Forelimb muscle (tissue), 1 donor: Measurements from ENCODE around the gene TNXB. TPM values are rescaled to one million over a fixed set of nuclear protein-coding genes. Genes with fewer than 3 reads are reported as not detected.
"Not testable (repeated sequence)": the region's sequence is repeated elsewhere in the genome, so short reads cannot be mapped to it uniquely, and the experiment has no call there.

Experiments used
- DNase-seq: peaks from one replicate; pipeline ENCODE4 v3.0.0-alpha.2; 2013; ENCODE audit warnings: low read depth
- polyA plus RNA-seq: library from polyadenylated mRNA; unstranded; fragments of 120-200 nt; gene quantifications from one replicate; pipeline ENCODE4 v1.2.1, GENCODE V29; 2013; ENCODE audit not compliant: insufficient read length

The TNXB gene
- polyA plus RNA-seq, 1 donor, result 108 TPM

DNA sequence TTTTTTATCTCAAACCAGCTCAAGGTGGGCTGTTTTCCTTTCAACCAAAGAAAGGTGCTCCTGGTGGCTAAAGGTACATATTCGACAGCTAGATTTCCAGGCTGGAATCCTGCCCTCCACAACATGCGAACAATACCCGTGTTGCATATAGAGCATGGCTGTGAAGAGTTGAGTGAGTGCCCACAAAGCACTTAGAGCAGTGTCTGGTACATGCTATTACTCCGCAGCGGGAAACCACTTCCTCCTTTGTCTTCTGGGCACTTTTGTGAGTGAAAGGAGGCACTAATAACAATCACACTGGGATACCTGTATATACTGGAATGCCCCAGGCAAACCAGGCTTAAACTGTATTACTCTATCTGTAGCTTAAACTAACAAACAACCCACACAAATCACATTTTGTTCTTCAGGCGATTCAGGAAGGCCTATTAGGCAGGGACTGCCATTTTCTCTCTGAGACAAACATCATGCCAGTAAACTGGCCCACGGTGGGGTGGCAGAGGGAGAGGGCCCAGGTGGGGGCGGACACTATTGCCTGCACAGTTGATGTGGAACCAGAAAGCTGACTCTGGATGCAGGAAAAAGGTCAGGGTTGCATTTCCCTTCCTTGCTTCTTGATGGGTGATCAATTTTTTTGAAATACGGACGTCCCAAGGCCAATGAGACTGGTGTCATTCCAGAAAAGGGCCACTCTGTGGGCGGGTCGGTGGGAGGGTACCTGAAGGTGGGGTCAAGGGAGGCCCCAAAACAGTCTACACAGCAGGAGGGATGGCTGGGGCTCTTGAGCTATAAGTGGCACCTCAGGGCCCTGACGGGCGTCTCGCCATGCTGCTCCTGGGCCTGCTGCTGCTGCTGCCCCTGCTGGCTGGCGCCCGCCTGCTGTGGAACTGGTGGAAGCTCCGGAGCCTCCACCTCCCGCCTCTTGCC is 71.3 kb downstream of the TNXB start, which contains the start of gene CYP21A2:
CYP21A2 (plus strand) TSS at position 818 of the 927 bp plus-strand sequence; CDS start at position 826, 8 bp downstream.
- not testable (repeated sequence) for DNase-seq

DNA sequence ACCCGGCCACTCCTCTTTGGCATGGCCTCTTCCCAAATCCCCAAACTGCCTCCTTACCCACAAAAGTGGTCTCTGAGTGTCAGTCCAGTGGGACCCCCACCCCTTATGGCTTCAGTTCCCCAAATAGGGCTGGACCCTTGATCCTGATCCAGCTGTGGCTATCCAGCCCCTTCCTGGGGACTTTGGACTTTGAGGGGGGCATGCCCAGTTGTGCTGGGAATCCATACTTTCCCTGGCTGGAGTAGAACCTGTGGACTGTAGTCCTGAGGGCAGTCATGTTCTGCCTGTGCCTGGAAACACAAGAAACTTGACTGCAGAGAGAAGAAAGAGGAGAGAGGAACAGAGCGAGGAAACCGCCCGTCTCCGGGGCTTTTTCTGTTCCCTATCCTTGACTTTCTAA is 72.0 kb downstream of the TNXB start:
- DNase-seq, result not testable (repeated sequence)

DNA sequence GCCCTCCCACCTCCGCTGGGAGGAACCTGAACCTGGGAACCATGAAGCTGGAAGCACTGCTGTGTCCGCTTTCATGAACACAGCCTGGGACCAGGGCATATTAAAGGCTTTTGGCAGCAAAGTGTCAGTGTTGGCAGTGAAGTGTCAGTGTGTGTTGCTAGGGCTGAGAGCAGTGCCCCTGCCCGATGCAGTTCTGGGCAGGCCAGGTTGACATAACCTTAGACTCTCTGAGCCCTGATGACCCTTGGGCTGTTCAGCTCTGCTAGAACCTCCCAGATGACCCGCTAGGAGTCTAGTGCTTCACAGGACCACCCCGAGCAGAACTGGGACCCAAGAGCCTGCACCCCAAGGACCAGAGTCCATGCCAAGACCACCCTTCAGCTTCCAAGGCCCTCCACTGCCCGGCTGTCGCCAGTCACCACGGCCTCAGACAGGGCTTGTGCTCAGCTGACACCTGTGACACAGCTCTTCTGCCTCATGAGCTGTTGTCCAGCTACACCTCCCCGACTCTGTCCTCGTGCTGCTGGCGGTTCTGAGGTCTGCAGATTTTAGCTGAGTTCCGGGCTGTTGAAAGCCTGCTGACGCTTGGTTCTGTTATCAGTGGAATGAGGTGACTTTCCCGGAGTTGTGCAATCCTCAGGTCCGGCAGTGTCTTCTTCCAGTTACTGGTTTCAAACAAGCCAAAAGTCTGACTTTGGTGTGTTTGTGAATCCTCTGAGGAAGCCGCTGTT is 73.7 kb downstream of the TNXB start:
- DNase-seq, result not testable (repeated sequence)

DNA sequence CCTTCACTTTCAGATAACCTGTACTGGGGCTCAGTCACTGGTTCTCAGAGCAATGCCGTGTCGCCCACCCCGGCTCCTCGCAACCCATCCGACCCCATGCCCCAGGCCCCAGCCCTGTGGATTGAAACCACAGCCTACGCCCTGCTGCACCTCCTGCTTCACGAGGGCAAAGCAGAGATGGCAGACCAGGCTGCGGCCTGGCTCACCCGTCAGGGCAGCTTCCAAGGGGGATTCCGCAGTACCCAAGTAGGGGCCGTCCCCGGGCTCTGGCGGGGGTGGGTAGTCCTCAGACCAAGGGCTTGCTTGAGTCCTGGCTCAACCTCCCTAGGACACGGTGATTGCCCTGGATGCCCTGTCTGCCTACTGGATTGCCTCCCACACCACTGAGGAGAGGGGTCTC is 79.6 kb downstream of the TNXB start:
- DNase-seq, result not testable (repeated sequence)

DNA sequence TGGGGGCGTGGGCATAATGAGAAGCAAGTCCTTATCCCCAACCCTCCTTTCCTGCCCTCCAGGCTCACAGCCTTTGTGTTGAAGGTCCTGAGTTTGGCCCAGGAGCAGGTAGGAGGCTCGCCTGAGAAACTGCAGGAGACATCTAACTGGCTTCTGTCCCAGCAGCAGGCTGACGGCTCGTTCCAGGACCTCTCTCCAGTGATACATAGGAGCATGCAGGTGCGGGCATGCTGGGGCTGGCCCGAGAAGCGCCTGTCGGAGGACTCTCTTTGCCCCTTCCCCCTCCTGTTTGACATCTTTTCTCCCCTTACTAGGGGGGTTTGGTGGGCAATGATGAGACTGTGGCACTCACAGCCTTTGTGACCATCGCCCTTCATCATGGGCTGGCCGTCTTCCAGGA is 80.5 kb downstream of the TNXB start:
- DNase-seq, result not testable (repeated sequence)

DNA sequence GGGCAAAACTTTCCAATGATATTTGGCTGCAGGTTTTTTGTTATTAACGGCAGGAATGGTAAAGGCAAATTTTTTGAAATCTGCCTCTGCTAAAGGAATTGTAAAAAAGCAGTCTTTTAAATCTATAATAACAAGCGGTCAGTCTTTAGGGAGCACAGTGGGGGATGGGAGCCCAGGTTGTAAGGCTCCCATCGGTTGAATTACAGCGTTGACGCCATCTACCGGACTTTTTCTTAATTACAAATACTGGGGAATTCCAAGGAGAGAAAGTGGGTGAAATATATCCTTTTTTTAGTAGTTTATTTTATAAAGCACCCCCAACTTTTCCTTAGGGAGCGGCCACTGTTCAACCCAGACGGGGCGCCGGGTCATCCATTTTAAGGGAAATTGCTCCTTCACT is 87.0 kb downstream of the TNXB start:
- DNase-seq, result not testable (repeated sequence)

DNA sequence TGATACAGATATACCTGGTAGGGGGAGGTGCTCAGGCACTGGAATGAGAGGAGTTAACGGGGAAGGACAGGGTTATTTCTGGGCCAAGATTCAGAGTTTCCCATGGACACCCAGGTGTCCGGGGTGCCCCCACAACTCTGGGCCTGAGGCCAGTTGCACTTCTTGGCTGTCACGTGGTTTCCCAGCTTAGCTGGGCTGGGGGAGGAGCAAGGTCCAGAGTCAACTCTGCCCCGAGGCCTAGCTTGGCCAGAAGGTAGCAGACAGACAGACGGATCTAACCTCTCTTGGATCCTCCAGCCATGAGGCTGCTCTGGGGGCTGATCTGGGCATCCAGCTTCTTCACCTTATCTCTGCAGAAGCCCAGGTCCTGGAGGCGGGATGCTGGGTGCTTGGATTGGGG is 94.6 kb downstream of the TNXB start, which contains the start of gene C4B:
C4B (plus strand) TSS at position 249 of the 400 bp plus-strand sequence; CDS start at position 300, 51 bp downstream.
- not testable (repeated sequence) for DNase-seq

DNA sequence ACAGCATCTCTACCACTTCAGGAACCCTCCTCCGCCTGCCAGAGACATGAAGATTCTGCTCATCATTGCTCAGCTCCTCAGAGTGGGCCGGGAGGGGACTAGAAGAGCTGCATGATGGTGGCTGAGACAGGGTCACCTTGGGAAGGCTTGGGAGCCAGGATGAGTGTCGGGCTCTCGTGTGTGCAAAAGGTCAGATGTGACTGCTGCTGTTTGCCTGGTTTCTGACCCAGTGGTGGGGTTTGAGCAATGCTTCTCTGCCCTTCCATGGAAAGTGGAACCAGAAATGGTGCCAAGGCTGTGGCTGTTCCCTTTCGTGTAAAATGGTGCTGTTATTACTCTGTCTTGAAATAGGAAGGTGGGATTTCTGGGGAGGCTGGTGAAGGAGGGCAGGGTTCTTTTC is 95.4 kb downstream of the TNXB start:
- not testable (repeated sequence) for DNase-seq

DNA sequence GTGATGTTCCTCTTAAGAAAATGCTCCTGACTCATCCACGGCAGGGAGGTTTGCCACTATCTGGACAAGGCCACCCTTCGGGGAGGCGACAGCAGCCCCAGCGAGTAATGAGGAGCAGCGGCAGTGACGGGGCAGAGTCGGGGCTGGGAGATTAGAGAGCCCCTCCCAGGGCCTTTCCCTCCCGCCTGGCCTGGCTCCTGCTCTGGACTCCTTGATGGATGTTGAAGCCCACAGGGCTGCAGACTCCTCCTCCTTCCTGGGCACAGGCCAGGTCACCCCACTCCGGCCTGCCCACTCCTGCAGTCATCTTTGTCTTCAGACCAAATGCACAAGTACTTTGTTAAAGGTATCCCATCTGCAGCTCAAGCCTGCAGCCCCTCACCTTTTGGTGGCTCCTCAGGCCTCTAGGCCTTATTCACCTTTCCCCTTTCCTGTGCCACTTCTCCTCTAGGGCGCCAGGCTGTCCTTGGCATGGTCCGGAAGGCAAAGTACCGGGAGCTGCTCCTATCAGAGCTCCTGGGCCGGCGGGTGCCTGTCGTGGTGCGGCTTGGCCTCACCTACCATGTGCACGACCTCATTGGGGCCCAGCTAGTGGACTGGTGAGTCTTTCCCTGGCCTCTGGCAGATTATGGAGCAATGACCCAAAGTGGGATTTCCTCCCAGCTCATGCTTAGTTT is 96.1 kb downstream of the TNXB start:
- DNase-seq, result not testable (repeated sequence)

DNA sequence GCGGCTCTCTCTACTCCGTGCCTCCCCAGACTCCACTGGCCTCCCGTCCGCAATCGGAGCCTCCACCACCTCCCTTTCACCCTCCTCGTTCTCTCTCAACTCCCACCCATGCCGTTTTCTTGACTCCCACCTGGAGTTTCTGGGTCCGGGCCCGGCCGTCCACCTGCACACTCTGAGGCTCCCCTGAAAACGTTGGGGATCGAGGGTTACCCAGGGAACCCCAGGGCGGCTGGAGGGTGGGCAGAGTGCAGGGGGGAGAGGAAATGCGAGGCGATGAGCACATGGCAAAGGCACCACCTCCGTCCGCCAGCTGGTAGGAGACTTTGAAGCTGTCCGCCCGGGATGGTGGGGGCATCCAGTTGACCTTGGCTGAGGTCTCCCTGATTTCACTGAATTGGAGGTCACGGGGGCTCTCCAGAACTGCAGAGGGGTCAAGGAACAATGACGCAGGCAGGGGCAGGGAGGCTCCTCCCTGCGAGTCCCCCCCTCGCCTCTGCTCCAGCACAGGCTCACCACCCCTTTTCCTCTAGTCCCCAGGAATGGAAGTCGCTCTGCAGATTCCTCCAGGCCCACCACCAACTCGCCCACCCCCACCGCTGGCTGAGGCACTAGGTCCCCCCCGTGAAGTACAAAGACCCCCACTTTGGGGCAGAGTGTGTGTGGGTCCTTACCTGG is 98.1 kb downstream of the TNXB start:
- DNase-seq, result not testable (repeated sequence)

DNA sequence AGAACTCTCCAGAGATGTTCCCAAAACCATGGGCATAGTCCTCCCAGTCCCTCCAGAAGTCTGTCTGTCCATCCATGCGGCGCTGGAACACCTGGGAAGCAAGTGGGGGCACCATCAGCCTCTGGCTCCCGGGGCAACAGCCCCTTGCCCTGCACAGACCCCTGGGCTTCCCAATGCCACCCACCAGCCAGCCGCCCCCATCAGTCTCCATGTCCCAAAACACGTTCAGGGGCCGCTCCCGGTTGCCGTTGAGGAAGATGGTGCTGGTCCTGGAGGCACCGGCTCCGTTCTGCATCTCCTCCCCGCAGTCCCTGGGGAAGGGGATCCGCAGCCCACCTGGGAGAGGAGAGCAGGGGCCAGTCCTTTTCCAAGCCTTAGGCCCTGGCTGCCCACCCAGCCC is 99.6 kb downstream of the TNXB start:
- DNase-seq, result not testable (repeated sequence)

DNA sequence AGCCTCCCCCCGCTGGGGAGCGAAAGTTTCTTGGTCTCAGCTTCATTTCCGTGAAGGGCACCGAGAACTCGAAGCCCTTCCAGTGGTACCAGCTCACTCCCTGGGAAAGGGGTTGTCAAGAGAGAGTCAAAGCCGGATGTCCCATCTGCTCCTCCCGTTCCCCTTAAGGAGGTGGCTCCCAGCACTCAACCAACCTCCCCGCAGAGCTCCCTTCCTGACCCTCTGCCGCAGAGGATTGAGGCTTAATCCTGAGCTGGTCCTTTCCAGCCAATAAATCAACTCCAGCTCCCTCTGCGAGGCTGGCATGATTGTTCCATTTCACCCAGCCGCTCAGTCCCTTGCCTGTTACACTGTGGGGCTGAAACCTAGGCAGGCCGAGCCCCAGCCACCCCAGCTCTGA is 100.5 kb downstream of the TNXB start:
- DNase-seq, result not testable (repeated sequence)

DNA sequence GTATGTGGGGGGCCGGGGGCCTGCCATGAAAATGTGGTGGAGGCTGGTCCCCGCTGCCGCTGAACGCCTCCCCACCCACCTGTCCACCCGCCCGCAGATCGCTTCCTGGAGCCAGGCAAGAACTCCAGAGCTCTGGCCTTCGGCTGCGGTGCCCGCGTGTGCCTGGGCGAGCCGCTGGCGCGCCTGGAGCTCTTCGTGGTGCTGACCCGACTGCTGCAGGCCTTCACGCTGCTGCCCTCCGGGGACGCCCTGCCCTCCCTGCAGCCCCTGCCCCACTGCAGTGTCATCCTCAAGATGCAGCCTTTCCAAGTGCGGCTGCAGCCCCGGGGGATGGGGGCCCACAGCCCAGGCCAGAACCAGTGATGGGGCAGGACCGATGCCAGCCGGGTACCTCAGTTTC is 101.1 kb downstream of the TNXB start:
- not testable (repeated sequence) for DNase-seq

DNA sequence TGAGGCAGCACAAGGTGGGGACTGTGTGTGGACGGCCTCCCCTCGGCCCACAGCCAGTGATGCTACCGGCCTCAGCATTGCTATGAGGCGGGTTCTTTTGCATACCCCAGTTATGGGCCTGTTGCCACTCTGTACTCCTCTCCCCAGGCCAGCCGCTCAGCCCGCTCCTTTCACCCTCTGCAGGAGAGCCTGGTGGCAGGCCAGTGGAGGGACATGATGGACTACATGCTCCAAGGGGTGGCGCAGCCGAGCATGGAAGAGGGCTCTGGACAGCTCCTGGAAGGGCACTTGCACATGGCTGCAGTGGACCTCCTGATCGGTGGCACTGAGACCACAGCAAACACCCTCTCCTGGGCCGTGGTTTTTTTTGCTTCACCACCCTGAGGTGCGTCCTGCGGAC is 102.1 kb downstream of the TNXB start:
- not testable (repeated sequence) for DNase-seq

DNA sequence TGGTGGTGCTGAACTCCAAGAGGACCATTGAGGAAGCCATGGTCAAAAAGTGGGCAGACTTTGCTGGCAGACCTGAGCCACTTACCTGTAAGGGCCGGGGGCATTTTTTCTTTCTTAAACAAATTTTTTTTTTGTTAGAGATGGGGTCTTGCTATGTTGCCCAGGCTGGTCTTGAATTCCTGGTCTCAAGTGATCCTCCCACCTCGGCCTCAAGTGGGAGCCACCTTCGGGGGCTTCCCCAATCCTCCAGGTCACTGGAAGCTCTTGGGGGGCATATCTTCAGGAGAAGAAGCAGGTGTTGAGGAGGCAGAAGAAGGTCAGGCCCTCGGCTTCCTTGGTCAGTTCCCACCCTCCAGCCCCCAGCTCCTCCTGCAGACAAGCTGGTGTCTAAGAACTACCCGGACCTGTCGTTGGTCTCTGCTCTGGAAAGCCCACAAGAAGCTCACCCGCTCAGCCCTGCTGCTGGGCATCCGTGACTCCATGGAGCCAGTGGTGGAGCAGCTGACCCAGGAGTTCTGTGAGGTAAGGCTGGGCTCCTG is 103.1 kb downstream of the TNXB start:
- DNase-seq, result not testable (repeated sequence)

DNA sequence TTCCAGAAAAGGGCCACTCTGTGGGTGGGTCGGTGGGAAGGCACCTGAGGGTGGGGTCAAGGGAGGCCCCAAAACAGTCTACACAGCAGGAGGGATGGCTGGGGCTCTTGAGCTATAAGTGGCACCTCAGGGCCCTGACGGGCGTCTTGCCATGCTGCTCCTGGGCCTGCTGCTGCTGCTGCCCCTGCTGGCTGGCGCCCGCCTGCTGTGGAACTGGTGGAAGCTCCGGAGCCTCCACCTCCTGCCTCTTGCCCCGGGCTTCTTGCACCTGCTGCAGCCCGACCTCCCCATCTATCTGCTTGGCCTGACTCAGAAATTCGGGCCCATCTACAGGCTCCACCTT is 103.6 kb downstream of the TNXB start:
- not testable (repeated sequence) for DNase-seq

DNA sequence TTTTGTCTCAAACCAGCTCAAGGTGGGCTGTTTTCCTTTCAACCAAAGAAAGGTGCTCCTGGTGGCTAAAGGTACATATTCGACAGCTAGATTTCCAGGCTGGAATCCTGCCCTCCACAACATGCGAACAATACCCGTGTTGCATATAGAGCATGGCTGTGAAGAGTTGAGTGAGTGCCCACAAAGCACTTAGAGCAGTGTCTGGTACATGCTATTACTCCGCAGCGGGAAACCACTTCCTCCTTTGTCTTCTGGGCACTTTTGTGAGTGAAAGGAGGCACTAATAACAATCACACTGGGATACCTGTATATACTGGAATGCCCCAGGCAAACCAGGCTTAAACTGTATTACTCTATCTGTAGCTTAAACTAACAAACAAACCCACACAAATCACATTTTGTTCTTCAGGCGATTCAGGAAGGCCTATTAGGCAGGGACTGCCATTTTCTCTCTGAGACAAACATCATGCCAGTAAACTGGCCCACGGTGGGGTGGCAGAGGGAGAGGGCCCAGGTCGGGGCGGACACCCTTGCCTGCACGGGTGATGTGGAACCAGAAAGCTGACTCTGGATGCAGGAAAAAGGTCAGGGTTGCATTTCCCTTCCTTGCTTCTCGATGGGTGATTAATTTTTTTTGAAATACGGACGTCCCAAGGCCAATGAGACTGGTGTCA is 104.1 kb downstream of the TNXB start:
- not testable (repeated sequence) for DNase-seq

DNA sequence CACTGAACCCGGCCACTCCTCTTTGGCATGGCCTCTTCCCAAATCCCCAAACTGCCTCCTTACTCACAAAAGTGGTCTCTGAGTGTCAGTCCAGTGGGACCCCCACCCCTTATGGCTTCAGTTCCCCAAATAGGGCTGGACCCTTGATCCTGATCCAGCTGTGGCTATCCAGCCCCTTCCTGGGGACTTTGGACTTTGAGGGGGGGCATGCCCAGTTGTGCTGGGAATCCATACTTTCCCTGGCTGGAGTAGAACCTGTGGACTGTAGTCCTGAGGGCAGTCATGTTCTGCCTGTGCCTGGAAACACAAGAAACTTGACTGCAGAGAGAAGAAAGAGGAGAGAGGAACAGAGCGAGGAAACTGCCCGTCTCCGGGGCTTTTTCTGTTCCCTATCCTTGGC is 104.7 kb downstream of the TNXB start:
- not testable (repeated sequence) for DNase-seq

DNA sequence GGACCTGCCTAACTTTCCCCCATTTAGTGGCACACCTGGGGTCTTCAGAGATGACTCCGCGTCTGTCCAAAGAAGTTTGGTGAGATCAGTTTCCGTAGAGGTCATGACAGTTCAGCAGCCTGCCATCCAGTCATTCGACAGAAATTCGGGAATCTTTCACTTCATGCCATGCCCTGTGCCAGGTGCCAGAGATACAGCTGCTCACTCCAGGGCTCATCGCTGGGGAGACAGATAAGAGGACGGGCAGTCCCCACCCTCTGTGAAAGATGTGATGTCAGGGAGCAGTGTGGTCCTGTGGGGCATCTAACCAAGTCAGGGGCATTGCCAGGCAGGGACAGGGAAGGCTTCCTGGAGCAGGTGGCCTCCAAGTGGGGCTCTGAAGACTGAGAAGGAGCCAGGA is 105.8 kb downstream of the TNXB start:
- DNase-seq, result not testable (repeated sequence)

DNA sequence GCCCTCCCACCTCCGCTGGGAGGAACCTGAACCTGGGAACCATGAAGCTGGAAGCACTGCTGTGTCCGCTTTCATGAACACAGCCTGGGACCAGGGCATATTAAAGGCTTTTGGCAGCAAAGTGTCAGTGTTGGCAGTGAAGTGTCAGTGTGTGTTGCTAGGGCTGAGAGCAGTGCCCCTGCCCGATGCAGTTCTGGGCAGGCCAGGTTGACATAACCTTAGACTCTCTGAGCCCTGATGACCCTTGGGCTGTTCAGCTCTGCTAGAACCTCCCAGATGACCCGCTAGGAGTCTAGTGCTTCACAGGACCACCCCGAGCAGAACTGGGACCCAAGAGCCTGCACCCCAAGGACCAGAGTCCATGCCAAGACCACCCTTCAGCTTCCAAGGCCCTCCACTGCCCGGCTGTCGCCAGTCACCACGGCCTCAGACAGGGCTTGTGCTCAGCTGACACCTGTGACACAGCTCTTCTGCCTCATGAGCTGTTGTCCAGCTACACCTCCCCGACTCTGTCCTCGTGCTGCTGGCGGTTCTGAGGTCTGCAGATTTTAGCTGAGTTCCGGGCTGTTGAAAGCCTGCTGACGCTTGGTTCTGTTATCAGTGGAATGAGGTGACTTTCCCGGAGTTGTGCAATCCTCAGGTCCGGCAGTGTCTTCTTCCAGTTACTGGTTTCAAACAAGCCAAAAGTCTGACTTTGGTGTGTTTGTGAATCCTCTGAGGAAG is 106.4 kb downstream of the TNXB start:
- DNase-seq, result not testable (repeated sequence)
